ENCODE measurements around the gene NSFL1C.

DNA sequence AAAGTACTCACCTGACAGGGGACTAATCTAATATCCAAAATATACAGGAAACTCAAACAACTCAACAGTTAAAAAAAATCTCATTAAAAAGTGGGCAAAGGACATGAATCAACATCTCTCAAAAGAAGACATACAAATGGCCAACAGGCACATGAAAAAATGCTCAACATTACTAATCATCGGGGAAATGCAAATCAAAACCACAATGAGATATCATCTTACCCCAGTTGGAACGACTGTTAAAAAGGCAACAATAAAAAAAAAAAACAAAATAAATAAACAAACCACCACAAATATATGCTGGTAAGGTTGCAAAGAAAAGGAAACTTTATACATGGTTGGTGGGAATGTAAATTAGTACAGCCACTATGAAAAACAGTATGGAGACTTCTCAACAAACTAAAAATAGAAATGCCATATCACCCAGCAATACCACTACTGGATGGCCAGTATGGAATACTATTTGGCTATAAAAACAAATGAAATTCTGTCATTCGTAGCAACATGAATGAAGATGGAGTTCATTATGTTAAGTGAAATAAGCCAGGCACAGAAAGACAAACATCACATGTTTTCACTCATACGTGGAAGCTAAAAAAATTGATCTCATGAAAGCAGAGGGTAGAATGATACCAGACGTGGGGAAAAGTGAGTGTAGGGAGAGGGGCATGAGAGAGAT is 17.9 kb upstream of the NSFL1C start:
- TF ChIP-seq CTCF (IDR thresholded peaks at IDR 0.05), result no peak
- no peak for TF ChIP-seq POLR2AphosphoS5 (IDR thresholded peaks at IDR 0.05)
